HG03575 (cell line): ENCODE results near the gene SMARCE1.

Experiments
- ATAC-seq: cut with Tn5 transposase; IDR thresholded peaks from one replicate; pipeline ENCODE4 v1.9.1; 2021; ENCODE audit not compliant: unreplicated experiment, insufficient number of reproducible peaks, low FRiP score; ENCODE audit errors: extremely low read depth

Gene SMARCE1

GRCh38 chr17:40648384-40648968 lies 858 bp upstream of the SMARCE1 start:
- no peak for ATAC-seq

GRCh38 chr17:40646791-40647623 lies 611 bp downstream of the SMARCE1 start:
- no peak for ATAC-seq

- no peak for ATAC-seq
These were observed 1.7 kb downstream of the SMARCE1 start for GRCh38 chr17:40645943-40646342.

GRCh38 chr17:40645291-40645690 lies 2.3 kb downstream of the SMARCE1 start:
- no peak for ATAC-seq

GRCh38 chr17:40637931-40638330 lies 9.7 kb downstream of the SMARCE1 start:
- ATAC-seq, result no peak

GRCh38 chr17:40633871-40634270 lies 13.7 kb downstream of the SMARCE1 start:
- ATAC-seq, result no peak

- ATAC-seq, result no peak
These were observed 15.4 kb downstream of the SMARCE1 start for GRCh38 chr17:40632216-40632615.

GRCh38 chr17:40629842-40630241 lies 17.8 kb downstream of the SMARCE1 start:
- no peak for ATAC-seq

GRCh38 chr17:40625311-40625710 lies 22.3 kb downstream of the SMARCE1 start:
- ATAC-seq, result no peak

- ATAC-seq, result no peak
These were observed 24.0 kb downstream of the SMARCE1 start for GRCh38 chr17:40623419-40624210.

GRCh38 chr17:40622509-40622928 lies 25.1 kb downstream of the SMARCE1 start:
- ATAC-seq, result no peak

GRCh38 chr17:40621578-40621977 lies 26.0 kb downstream of the SMARCE1 start:
- ATAC-seq, result no peak

GRCh38 chr17:40621019-40621418 lies 26.6 kb downstream of the SMARCE1 start:
- ATAC-seq, result no peak

- no peak for ATAC-seq
These were observed 28.6 kb downstream of the SMARCE1 start for GRCh38 chr17:40618754-40619625.

- no peak for ATAC-seq
These were observed 29.9 kb downstream of the SMARCE1 start for GRCh38 chr17:40617678-40618240.

GRCh38 chr17:40616592-40616991 lies 31.0 kb downstream of the SMARCE1 start:
- no peak for ATAC-seq

- no peak for ATAC-seq
These were observed 31.7 kb downstream of the SMARCE1 start for GRCh38 chr17:40615841-40616476.
